ENCODE measurements around the gene MLYCD. TPM values are rescaled to one million over a fixed set of nuclear protein-coding genes. Genes with fewer than 3 reads are reported as not detected.
"Not testable (repeated sequence)": the region's sequence is repeated elsewhere in the genome, so short reads cannot be mapped to it uniquely, and the experiment has no call there.

Gene MLYCD
- polyA plus RNA-seq, 3 donors, result 4.1 to 5.6 (median 4.3) TPM

- 89 to 95% (median 90%) methylated on average over 14 of the region's 14 CpGs for WGBS, 3 donors
- H3K27ac ChIP-seq (ENCODE audit: low read depth, low read length), result no peak overlapping the region
Observed at GRCh38 chr16:83947642-83948234, 48.8 kb downstream of the MLYCD start.

- no peak overlapping the region for H3K27ac ChIP-seq (ENCODE audit: low read depth, low read length)
- 77 to 95% (median 87%) methylated on average over 13 of the region's 13 CpGs for WGBS, 3 donors
Observed at GRCh38 chr16:83948914-83949723, 50.2 kb downstream of the MLYCD start.

GRCh38 chr16:83949724-83950001 is 50.7 kb downstream of the MLYCD start:
- H3K27ac ChIP-seq (ENCODE audit: low read depth, low read length), result no peak overlapping the region
- 86 to 89% (median 87%) methylated on average over 5 of the region's 5 CpGs for WGBS, 3 donors

- WGBS, 3 donors, result 66 to 83% (median 79%) methylated on average over 10 of the region's 10 CpGs
Observed at GRCh38 chr16:83950862-83951399, 52.0 kb downstream of the MLYCD start.

GRCh38 chr16:83951544-83951943 is 52.6 kb downstream of the MLYCD start:
- H3K27ac ChIP-seq (ENCODE audit: low read depth, low read length), result no peak overlapping the region
- WGBS, 3 donors, result 37 to 43% (median 42%) methylated on average over 8 of the region's 8 CpGs

More at GRCh38 chr16:83950862-83951399, 52.0 kb downstream of the MLYCD start:
- H3K27ac ChIP-seq (ENCODE audit: low read depth, low read length), result not testable (repeated sequence)

GRCh38 chr16:83952587-83952939 is 53.6 kb downstream of the MLYCD start:
- WGBS, 3 donors, result 11 to 15% (median 12%) methylated on average over 8 of the region's 8 CpGs
- H3K27ac ChIP-seq (ENCODE audit: low read depth, low read length), result no peak overlapping the region

GRCh38 chr16:83952940-83953795 is 54.3 kb downstream of the MLYCD start, which contains the start of gene OSGIN1:
Gene OSGIN1 (plus strand): TSS chr16:83953240. CDS start chr16:83957672, 4,432 bp downstream.
- H3K27ac ChIP-seq (ENCODE audit: low read depth, low read length), result peak within 1 kb of the TSS; percentile 5
- WGBS, 3 donors, result 0 to 2% (median 1%) methylated on average over 27 to 30 of the region's 30 CpGs

- H3K27ac ChIP-seq (ENCODE audit: low read depth, low read length), result no peak overlapping the region
- WGBS, 3 donors, result 10 to 30% (median 11%) methylated on average over 16 to 19 of the region's 19 CpGs
Observed at GRCh38 chr16:83953796-83954576, 55.1 kb downstream of the MLYCD start.

GRCh38 chr16:83954577-83955016 is 55.7 kb downstream of the MLYCD start:
- 51 to 64% (median 63%) methylated on average over 9 of the region's 9 CpGs for WGBS, 3 donors

GRCh38 chr16:83955218-83956130 is 56.6 kb downstream of the MLYCD start:
- H3K27ac ChIP-seq (ENCODE audit: low read depth, low read length), result no peak overlapping the region
- 72 to 81% (median 80%) methylated on average over 23 of the region's 23 CpGs for WGBS, 3 donors

More at GRCh38 chr16:83954577-83955016, 55.7 kb downstream of the MLYCD start:
- no peak overlapping the region for H3K27ac ChIP-seq (ENCODE audit: low read depth, low read length)

- no peak overlapping the region for H3K27ac ChIP-seq (ENCODE audit: low read depth, low read length)
- WGBS, 3 donors, result 43 to 52% (median 51%) methylated on average over 22 of the region's 22 CpGs
Observed at GRCh38 chr16:83956336-83957289, 57.7 kb downstream of the MLYCD start.

- H3K27ac ChIP-seq (ENCODE audit: low read depth, low read length), result no peak overlapping the region
Observed at GRCh38 chr16:83957296-83957855, 58.5 kb downstream of the MLYCD start.

GRCh38 chr16:83958137-83958845 is 59.4 kb downstream of the MLYCD start:
- H3K27ac ChIP-seq (ENCODE audit: low read depth, low read length), result no peak overlapping the region
- 83 to 89% (median 88%) methylated on average over 21 of the region's 21 CpGs for WGBS, 3 donors

More at GRCh38 chr16:83957296-83957855, 58.5 kb downstream of the MLYCD start:
- WGBS, 3 donors, result 87 to 89% (median 89%) methylated on average over 12 to 14 of the region's 14 CpGs

GRCh38 chr16:83958846-83959565 is 60.1 kb downstream of the MLYCD start:
- 83 to 85% (median 83%) methylated on average over 21 of the region's 21 CpGs for WGBS, 3 donors
- H3K27ac ChIP-seq (ENCODE audit: low read depth, low read length), result no peak overlapping the region

All from adipose tissue (tissue), 3 donors.